Stimulated activated CD8-positive, alpha-beta memory T cell treated with anti-CD3 and anti-CD28 coated beads, Interleukin-12 subunit alpha, Interleukin-12 subunit beta, amount 100 ng/mL, for 4 hours (primary cell): Measurements from ENCODE around the gene ZNF311.
"Not testable (repeated sequence)": the region's sequence is repeated elsewhere in the genome, so short reads cannot be mapped to it uniquely, and the experiment has no call there.

Experiments
- DNase-seq: peaks from one replicate; pipeline ENCODE4 v3.0.0-alpha.2; 2020; ENCODE audit warnings: low read depth

ZNF311 gene

DNA sequence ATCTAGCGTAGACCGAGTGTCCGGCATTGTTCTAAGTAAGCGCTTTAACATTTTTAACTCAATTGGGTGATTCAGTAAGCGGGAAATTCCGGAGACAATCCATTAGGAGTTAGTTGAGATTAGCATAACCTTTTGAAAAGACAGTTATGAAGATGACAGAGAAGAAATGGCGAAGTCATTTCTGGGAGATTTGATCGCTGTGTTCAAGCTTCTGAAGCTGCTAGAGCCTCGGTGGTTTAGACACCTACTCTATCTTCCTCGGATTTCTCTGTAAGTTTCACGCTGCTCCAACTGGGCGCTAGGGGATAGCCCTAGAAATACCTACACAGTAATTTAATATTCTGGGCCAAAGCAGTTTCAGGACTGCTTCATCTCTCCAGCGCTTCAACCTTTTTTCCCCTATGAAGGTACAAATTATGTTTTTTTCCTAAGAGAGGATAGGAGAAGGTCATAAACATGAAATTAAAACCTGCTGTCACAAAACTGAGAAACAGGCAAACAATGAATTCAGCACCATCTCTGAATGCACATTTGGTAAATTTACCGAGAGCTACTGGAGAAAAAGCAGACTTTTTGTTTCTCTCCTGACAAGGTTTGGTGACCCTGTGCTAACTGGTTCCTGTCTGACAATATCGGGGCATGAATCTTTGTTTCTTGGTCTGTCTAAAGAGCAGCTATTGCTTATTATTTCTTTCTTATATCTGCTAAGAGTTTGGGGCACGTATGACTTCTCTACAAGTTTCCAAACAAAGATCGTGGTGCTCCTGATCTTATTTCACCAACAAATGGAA lies 22.4 kb downstream of the ZNF311 start:
- DNase-seq = no peak

DNA sequence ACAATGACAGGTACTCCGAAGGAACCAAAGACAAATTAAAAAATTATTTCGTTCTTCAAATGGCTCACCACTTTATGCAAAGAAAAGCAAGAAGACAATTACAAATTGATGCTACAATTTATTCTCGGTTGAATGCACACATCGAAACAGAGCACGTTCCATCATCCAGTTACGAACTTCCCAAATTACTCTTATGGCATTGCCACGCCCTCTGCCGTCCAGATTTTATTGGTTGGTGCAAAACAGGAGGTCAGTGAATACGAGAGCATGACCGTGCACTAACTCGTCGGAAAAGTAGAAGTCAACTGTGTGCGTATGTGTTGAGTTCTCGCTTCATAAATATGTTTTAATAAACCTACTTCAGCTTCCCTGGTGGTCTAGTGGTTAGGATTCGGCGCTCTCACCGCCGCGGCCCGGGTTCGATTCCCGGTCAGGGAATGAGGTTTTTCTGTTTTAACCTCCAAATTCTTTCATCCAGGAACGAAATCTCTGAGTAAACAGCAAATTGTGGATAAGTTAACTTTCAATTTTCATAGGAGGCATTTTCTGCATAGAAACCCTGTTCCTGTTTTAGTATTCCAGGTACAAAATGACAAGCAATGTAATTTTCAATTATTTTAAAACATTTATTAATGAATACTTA lies 23.2 kb downstream of the ZNF311 start:
- peak; percentile 55 for DNase-seq

DNA sequence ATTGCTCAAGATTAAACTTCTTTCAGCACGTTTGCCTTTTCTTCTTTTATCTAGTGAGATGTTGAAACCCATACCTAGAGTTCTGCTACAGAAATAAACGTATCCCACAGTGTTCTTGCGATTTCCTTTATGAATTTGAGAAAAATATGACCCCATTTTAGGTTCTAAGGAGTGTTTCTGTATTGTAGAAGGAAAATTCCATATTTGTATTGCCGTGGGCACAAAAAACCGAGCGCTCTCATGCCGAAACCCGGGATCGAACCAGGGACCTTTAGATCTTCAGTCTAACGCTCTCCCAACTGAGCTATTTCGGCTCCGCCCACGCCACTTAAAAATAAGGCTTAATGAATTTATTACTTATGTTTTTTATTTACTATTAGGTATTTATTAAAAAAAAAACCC lies 23.7 kb downstream of the ZNF311 start:
- DNase-seq = peak; percentile 47

DNA sequence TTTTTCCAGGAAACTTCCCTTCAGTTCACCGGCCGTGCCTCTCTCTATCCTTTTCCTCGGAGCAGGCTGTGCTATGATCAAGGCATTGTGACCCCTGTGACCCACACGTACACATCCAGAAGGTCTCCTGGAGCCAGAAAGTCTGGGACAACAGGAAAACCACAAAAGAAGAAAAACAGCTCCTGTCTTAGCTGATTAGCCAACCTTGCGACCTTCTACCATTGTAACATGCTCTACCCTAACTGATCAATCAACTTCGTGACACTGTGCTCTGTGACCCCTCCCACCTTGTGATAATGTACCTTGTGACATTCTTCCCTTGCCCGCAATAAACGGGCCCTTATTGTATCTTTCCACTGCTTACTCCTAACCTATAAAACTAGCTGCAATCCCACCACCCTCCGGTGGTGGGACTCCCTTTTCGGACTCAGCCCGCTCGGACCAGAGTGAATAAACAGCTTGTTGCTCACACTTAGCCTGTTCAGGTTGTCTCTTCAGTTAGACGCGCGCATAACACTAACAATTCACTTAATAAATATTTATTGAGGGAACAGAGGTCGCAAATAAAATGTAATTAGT lies 24.2 kb downstream of the ZNF311 start:
- no peak for DNase-seq

DNA sequence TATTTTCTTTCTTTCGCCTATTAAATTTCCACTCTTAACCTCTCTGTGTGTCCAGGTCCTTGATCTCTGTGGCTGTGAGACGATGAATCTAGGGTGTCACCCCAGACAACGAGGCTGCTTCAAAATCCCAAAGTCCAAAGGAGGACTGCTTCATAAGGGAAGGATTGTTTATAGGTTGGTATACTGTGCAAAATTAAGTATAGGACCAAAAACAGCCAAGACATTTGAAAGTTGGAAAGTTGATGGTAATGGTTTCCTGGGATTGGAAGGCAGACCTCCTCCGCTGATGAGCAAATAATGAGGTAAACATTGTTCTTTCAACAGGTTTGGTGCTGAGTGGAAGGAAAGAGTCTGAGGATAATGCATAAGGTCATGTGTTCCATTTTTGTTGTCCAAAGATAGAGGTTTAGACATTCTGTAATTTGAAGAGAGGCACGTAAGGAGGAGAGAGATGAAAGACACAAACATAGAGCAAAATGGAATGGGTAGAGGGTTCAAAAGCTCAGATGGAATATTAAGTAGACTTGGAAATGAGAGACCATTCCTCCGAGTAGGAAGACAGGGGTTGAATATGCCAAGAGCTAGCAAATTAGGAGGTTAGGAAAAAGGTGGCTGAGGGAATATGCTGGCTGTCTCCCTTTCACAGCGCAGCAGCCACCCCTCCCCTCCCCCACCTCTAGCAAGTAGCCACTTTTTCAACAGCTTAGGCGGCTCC lies 24.8 kb downstream of the ZNF311 start:
- DNase-seq = no peak

DNA sequence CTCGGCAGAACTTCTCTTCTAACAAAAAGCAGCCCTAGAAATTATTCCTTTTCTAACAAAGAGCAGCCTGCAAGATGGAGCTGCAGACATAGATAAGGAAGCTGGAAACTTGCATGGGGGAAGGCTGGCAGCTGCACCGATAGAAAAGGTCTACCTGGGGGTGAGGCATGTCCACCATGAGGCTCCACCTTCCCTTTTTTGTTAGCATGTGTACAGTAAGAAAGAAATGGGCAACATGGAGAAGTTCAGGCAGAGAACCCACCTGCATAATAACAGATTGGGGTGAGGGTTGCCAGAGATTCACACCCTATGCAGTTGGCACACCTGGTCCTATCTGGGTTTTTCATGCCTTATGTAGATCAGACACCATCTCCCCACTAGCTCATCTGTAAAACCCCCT lies 25.4 kb downstream of the ZNF311 start:
- DNase-seq = no peak

DNA sequence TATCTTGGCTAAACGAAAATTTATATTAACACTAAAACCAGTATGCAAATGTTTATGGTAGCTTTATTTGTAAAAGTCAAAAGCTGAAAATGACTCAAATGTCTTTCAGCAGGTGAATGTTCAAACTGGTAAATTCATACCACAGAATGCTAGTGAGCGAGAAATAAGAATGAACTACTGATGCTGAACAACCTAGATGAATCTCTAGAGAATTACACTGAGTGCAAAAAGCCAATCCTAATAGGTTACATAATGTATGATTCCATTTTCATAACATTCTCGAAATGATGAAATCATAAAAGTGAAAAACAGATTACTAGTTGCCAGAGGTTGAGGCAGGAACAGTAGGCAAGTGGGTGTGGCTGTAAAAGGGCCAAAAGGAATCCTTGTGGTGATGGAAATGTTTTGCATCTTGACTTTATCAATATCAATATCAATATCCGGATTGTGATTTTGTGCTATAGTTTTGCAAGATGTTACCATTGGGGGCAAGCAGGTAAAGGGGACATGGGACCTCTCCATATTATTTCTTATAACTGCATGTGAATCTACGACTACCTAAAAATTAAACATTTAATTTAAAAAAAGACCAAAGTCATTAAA lies 26.1 kb downstream of the ZNF311 start:
- no peak for DNase-seq

DNA sequence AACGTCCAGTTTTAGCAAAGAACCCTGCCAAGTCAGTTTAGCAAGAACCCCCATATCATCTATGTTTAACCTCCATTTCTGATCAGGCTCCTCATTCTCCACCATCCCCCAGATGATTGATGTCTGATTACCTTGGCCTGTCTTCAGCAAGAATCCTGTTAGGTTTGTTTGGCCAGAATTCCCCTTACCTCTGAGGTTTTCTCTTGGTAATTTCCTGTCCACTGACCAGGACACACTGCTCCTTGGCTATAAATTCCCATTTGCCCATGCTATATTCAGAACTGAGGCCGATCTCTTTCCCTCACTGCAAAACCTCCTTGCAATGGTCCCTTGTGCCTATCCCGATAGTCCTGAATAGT lies 27.0 kb downstream of the ZNF311 start:
- DNase-seq = no peak

DNA sequence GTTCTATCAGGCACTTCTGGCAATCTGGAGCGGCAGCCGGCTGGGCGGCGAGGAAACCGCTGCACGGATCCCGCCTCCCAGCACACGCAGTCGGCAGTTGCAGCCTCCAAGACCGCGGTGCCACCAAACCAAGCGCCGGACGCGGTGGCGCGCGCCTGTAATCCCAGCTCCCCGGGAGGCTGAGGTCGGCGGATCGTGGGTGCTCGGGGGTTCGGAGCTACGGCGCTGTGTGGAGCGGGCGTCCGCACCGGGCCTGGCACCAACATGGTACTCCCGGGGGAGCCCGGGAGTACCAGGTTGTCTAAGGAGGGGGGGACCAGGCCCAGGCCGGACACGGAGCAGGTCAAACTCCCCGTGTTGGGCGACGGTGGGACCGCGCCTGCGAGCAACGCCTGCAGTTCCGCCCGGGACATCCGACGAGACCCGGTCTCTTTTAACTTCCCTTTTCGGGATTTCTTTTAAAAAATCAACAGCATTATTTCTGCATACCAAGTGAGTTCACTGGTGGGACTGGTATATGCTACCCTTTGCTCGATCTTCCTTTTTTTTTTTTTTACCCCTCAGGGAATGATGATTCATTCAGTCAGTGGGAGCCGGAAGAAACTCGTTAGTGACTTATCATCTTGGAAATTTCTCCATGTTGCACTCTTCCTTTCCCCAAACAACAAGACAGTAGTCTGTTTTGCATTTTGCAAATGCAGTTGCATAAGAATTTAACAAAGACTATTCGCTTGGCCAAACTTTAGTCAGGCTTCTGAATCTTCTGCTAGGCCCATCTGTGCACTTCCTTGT lies 27.6 kb downstream of the ZNF311 start:
- DNase-seq = no peak

DNA sequence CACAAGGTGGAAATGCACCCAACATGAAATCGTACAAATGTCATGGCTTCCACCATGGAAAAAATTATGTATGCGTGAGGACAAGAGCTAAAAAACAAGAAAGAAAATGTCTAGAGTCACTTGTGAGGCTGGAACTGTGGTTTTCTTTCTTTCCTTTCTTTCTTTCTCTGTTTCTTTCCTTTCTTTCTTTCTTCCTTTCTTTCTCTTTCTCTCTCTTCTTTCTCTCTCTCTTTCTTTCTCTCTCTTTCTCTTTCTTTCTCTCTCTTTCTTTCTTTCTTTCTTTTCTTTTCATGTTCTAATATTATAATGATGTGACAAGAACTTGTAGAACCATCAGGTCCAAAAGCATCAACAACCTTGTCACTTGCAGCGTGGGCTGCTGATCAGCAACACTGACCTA lies 28.4 kb downstream of the ZNF311 start:
- DNase-seq = no peak

DNA sequence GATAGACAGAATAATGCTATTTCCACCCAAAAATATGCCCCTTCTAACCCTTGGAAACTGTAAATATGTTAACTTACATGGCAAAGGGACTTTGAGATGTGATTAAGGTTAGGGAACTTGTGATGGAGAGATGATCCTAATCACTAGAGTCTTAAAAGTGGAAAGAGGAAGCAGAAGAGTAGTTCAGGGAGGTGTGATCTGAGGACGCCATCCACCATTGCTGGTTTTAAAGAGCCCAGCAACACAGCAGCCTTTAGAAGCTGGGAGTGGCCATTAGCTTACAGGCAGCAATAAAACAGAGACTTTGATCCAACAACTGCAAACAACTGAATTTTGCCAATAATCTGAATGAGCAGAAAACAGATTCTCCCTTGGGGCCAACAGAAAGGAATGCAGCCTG lies 30.6 kb downstream of the ZNF311 start:
- no peak for DNase-seq

DNA sequence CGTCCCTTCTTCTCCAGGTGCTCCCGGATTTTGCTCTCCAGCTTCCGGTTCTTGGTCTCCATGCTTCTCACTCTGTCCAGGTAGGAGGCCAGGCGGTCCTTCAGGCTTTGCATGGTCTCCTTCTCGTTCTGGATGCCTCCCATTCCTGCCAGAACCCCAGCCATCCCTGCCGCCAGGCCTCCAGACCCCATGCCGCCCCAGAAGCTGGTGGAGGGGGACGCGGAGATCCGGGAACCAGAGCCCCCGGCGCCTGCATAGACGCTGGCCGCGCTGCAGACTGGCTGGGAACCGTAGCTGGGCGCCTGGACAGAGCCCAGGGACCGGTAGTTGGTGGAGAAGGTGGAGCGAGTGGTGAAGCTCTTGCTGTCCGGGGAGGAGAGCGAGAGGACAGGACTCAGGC lies 35.1 kb downstream of the ZNF311 start:
- DNase-seq = not testable (repeated sequence)

DNA sequence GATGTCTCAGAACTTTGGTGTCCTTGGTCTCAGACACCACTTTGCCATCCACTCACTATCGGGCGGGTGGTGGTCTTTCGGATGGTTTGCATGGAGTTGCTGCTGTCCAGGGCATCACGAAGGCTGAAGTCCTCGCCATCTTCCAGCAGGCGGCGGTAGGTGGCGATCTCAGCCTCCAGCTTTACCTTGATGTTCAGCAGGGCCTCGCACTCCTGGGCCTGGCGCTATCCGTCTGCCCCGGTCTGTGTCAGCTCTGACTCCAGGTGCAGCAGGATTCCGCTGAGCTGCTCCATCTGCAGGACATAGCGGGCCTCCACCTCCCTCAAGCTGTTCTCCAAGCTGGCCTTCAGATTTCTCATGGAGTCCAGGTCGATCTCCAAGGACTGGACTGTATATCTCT lies 36.0 kb downstream of the ZNF311 start:
- DNase-seq = no peak

DNA sequence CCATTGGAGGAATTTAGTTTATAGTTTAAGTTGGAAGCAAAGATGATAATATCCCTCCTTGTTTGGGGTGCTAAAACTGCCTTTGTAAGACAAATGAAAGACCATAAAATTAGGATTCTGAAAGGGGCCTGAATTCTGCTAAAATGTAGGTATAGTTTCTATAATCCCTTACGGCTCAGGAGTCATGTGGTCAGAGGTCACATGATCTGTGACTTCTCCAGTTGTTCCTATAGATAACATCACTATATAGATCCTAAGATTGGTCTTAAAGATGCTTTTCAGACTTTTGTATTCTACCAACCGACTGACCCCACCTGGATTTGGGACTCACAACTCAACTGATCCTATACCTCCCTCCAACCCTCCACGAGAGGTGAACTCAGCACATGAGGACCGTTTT lies 36.6 kb downstream of the ZNF311 start:
- no peak for DNase-seq

DNA sequence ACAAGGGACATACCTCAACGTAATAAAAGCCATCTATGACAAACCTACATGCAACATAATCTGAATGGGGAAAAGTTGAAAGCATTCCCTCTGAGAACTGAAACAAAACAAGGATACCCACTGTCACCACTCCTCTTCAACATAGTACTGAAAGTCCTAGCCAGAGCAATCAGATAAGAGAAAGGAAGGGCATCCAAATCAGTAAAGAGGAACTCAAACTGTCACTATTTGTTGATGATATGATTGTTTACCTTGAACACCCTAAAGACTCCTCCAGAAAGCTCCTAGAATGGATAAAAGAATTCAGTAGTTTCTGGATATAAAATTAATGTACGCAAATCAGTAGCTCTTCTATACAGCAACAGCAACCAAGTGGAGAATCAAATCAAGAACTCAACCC lies 39.4 kb downstream of the ZNF311 start:
- no peak for DNase-seq

DNA sequence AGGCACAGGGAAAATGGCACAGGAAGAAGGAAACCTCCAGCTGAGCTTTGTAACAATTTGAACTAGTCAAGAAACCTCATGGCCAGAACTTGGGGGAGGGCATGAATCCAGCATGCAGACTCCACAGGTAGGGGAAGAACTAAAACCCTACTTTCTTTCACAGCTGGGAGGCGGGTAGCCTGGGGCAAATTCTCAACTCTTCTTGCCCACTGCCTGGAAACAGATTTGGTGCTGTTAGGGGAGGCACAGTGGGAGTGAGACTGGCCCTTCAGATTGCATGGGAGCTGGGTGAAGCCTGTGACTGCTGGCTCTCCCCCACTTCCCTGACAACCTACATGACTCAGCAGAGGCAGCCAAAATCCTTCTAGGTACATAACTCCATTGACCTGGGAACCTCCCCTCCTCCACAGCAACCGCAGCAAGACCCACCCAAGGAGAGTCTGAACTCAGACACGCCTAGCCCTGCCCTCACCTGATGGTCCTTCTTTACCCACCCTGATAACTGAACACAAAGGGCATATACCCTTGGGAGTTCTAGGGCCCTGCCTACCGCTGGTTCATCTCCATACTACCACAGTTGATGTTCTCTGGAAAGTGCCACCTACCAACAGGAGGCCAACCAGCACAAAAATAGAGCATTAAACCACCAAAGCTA lies 44.1 kb downstream of the ZNF311 start:
- DNase-seq = no peak

DNA sequence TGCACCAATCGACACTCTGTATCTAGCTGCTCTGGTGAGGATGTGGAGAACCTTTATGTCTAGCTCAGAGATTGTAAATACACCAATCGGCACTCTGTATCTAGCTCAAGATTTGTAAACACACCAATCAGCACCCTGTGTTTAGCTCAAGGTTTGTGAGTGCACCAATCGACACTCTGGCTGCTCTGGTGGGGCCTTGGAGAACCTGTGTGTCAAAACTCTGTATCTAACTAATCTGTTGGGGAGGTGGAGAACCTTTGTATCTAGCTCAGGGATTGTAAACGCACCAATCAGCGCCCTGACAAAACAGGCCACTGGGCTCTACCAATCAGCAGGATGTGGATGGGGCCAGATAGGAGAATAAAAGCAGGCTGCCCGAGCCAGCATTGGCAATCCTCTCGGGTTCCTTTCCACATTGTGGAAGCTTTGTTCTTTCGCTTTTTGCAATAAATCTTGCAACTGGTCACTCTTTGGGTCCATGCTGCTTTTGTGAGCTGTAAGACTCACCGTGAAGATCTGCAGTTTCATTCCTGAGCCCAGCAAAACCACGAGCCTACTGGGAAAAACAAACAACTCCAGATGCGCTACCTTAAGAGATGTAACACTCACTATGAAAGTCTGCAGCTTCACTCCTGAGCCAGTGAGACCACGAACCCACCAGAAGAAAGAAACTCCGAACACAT lies 46.4 kb downstream of the ZNF311 start:
- not testable (repeated sequence) for DNase-seq

DNA sequence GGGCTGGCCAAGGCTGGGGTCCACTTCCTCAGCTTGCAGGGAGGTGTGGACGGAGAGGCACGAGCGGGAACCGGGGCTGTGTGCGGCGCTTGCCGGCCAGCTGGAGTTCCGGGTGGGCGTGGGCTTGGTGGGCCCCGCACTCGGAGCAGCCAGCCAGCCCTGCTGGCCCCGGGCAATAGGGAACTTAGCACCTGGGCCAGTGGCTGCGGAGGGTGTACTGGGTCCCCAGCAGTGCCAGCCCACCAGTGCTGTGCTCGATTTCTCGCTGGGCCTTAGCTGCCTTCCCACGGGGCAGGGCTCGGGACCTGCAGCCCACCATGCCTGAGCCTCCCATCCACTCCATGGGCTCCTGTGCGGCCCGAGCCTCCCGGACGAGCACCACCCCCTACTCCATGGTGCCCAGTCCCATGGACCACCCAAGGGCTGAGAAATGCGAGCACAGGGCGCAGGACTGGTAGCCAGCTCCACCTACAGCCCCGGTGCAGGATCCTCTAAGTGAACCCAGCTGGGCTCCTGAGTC lies 47.3 kb downstream of the ZNF311 start:
- not testable (repeated sequence) for DNase-seq

DNA sequence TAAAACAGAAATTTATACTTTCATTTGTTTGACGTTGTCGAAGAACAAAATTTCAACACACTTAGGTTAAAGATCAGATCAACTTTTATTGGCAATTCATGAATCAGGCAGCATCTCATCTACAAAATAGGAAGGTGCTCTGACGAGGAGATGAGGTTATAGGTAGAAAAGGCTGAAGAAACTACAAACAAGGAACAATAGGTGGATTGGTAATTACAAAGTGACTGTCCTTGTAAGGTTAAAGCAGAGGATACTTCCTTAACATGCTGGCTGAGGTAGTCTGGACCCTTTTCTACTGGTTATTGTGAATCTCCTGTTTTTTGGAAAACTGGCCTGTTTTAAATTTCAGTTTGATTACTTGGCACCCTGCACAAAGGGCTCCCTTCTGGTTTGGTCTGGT lies 48.8 kb downstream of the ZNF311 start:
- DNase-seq = no peak

DNA sequence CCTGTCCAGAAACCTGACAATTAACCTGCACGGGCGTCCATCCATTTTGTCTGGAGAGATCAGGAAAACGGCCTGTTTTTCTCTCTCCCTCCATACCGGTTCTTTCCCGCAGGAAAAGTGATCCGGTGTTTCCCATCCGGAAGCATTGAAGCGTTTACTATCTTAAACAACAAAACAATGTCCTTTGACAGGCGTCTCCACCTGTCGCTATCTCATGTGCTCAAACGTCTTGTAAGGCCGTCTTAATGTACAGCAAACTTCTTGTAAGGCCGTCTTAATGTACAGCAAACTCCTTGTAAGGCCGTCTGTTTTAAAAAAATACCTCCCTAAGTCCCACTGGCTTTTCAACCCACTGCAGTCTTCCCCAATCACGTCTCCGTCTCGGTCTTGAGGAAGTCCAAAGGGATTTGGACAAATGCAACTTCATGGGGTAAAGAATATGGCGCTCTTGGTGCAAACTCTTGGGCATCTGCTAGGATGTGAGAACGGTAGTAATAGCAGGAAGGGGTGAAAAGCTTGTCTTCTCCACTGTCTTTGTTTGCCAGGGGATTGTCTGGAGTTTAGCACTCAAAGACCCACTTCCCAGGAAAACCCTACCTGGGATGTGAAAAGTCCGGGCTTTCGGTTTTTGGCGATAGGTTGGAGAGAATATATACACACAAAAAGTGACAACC lies 51.4 kb downstream of the ZNF311 start:
- DNase-seq = no peak
